Measurements from ENCODE around the gene NLRP3. TPM values are rescaled to one million over a fixed set of nuclear protein-coding genes. Genes with fewer than 3 reads are reported as not detected.

NLRP3 gene
- total and polyA plus RNA-seq, 10 of the 15 experiments (the other 5 are each of a cell fraction or from before 2014, with no cell fraction given), result 1.8 to 10.4 (median 5.0) TPM

GRCh38 chr1:247386217-247386616 is 29.8 kb upstream of the NLRP3 start (continued):
- TF ChIP-seq IKZF1 (conservative IDR thresholded peaks at IDR 0.05), result peak; percentile 44
- TF ChIP-seq CHD1 (IDR thresholded peaks at IDR 0.05; ENCODE audit: low read depth, low read length), result no peak
- no peak for TF ChIP-seq GABPA (IDR thresholded peaks at IDR 0.05; ENCODE audit: low read depth)
- no peak for TF ChIP-seq GATAD2B (conservative IDR thresholded peaks at IDR 0.05; ENCODE audit: low read depth)
- TF ChIP-seq NFIC (IDR thresholded peaks at IDR 0.05; ENCODE audit: low read depth, low read length), result peak; percentile 52; the same call in 1 of the 2 replicates
- peak in 1 of 2 experiments; percentile 24; a peak in 1 of 4 replicates for TF ChIP-seq EP300 (IDR thresholded peaks at IDR 0.05; ENCODE audit: borderline replicate concordance in 1 of 2, control insufficient read depth in 1 of 2, low read depth in 2 of 2, low read length in 2 of 2)
- peak; percentile 67 for TF ChIP-seq NR2F1 (conservative IDR thresholded peaks at IDR 0.05)
- no peak for TF ChIP-seq WRNIP1 (IDR thresholded peaks at IDR 0.05; ENCODE audit: borderline replicate concordance, low read depth, low read length)

- Histone ChIP-seq H3K4me2 (ENCODE audit: control insufficient read depth, insufficient read depth) (peak overlapping the region; percentile 50), H2AFZ (ENCODE audit: control insufficient read depth, low read depth, low read length) (no peak overlapping the region), H3K4me1 (ENCODE audit: control insufficient read depth, insufficient read depth, low read length) (peaks cover 33% of the 10 kb centered on the region), H3K79me2 (ENCODE audit: control insufficient read depth, insufficient read depth, low read length) (no peaks in the 10 kb centered on the region), H3K4me3 (no peak overlapping the region; the same call in 1 of the 2 replicates), H3K27me3 (replicated peaks in 1 of 2; ENCODE audit: control insufficient read depth in 2 of 2, insufficient read depth in 2 of 2, low read length in 1 of 2) (no peaks in the 10 kb centered on the region), H3K36me3 (ENCODE audit: control insufficient read depth in 2 of 2, insufficient read depth in 2 of 2, low read length in 1 of 2) (no peaks in the 10 kb centered on the region), H3K9ac (ENCODE audit: control insufficient read depth, insufficient read depth, low read length) (no peak overlapping the region), H3K27ac (ENCODE audit: control insufficient read depth, insufficient read depth) (no peak overlapping the region), H3K9me3 (replicated peaks; ENCODE audit: control insufficient read depth, insufficient read depth, low read length) (no peaks in the 10 kb centered on the region; the same call in 2 of the 3 replicates), H4K20me1 (ENCODE audit: control insufficient read depth, insufficient read depth) (no peaks in the 10 kb centered on the region)
- ATAC-seq (peak; percentile 24), DNase-seq (ENCODE audit: low read depth, low spot score) (no peak), FAIRE-seq (no peak)
- ChIA-PET SMC1A (ENCODE audit: uncharacterized antibody, unreplicated experiment) (interaction anchor here (0.7 to 7.4 kb wide), 7 partner anchors 15 to 175 kb away, joined by 3 to 174 read pairs (median 3); no protein-coding TSS in a partner anchor), POLR2A (no interaction called here), CTCF (interaction anchor here (1.5 to 6.2 kb wide), 4 partner anchors 13 to 100 kb away, joined by 3 to 197 read pairs (median 36); no protein-coding TSS in a partner anchor), RAD21 (ENCODE audit: unreplicated experiment) (interaction anchor here (1.0 to 5.1 kb wide), 4 partner anchors 23 to 175 kb away, joined by 3 to 140 read pairs (median 6); no protein-coding TSS in a partner anchor)
- no TSS peak for BruUV-seq (replicated peaks)
- in situ Hi-C loops (cut with MboI), result loop anchor here (5.0 kb wide), 2 partner anchors 91 to 191 kb away; no protein-coding TSS in a partner anchor
- 64% methylated on average over 3 of the region's 3 CpGs for WGBS (ENCODE audit: insufficient coverage, insufficient replicate concordance, low lambda C conversion rate, missing lambda C conversion rate)
- TF ChIP-seq ESRRA (IDR thresholded peaks at IDR 0.05; ENCODE audit: low read length) (no peak), HDAC2 (IDR thresholded peaks at IDR 0.05) (no peak), BCL3 (IDR thresholded peaks at IDR 0.05; ENCODE audit: borderline replicate concordance, insufficient read depth, low read depth, low read length, poor library complexity, severe bottlenecking) (peak; percentile 53), ATF7 (IDR thresholded peaks at IDR 0.05; ENCODE audit: low read depth) (no peak), ZNF207 (IDR thresholded peaks at IDR 0.05; ENCODE audit: borderline replicate concordance) (no peak), POLR2AphosphoS5 (IDR thresholded peaks at IDR 0.05; ENCODE audit: low read length) (no peak)
- intact Hi-C loops (cut with micrococcal nuclease; ENCODE audit: unreplicated experiment), result no loop called here
Measured at GRCh38 chr1:247386687-247387086, 29.3 kb upstream of the NLRP3 start.
